ENCODE measurements around the gene GRM1. TPM values are rescaled to one million over a fixed set of nuclear protein-coding genes. Genes with fewer than 3 reads are reported as not detected.

GRM1 gene
- total RNA-seq, 2 experiments from 2014 or later, result not detected

DNA sequence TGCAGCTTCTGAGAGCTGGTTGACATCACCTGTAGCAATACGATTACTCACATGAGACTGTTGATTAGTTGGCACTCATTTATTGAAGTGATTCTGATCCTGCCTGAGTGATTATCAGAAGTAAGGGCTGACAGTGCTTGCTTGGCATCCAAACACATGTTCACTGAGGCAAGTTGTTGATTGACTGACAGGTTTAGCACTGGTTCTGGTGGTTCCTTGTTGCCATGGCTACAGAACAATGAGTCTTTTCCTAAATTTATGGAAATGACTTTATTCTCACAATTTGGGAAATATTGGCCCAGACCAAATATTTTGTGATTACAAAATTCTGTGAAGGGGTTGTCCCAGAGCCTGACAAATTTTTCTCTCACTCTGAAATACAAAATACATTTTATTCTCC, 368.8 kb downstream of the GRM1 start:
- Mint-ChIP-seq H3K36me3 (no peaks in the 10 kb centered on the region), H3K4me3 (no peak overlapping the region), H3K4me1 (ENCODE audit: low read depth) (no peaks in the 10 kb centered on the region), H3K9me3 (no peaks in the 10 kb centered on the region), H3K27me3 (no peaks in the 10 kb centered on the region), H3K27ac (no peak overlapping the region)
- POLR2A ChIA-PET, result no interaction called here
- no peak for DNase-seq
- intact Hi-C loops (cut with micrococcal nuclease), result no loop called here
- CTCF ChIA-PET, result no interaction called here

DNA sequence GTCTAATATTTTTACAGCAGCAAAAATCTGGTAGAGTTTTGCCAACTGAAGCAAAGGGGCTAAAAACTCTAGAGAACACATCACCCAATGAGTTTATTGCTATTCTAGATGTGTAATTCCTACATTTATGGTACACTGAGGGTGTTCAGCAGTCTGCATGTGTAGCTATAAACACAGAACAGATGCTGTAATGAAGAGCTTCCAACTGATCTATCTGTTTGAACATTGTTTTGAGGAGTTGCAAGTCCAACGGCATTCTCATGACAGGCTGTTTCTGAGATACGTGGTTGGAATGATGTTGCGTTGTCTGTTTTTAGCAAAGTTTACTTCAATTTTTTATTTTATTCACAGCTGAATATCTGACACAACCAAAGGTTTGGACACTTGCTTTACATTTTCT, 373.6 kb downstream of the GRM1 start:
- H3K36me3 Mint-ChIP-seq, result no peaks in the 10 kb centered on the region
- no peaks in the 10 kb centered on the region for H3K4me1 Mint-ChIP-seq (ENCODE audit: low read depth)
- DNase-seq, result no peak
- no peaks in the 10 kb centered on the region for H3K27me3 Mint-ChIP-seq
- intact Hi-C loops (cut with micrococcal nuclease), result no loop called here
- H3K4me3 Mint-ChIP-seq, result no peak overlapping the region
- ChIA-PET CTCF (no interaction called here), POLR2A (no interaction called here)
- H3K9me3 Mint-ChIP-seq, result peaks cover 2% of the 10 kb centered on the region
- H3K27ac Mint-ChIP-seq, result no peak overlapping the region

DNA sequence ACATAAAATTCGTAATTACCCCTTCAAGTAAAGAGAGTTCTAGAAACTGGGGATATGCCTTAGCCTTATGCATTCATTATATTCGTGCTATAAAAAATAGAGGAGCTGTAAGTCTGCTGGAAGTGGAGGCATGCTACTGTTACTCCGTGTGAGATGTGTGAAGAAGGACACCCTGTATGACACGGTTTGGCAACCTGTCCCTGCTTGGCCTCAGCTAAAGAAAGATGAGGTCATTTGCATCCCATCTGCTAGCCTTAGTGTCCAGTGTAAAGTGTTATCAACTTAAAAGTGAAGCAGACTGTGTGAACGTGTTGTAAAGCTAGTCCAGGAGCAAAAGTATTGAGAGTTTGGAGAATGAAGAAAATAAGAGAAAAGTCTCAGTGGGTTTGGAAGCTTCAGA, 379.7 kb downstream of the GRM1 start:
- H3K27me3 Mint-ChIP-seq, result no peaks in the 10 kb centered on the region
- H3K27ac Mint-ChIP-seq, result no peak overlapping the region
- POLR2A ChIA-PET, result no interaction called here
- no peak for DNase-seq
- CTCF ChIA-PET, result no interaction called here
- no peak overlapping the region for H3K4me3 Mint-ChIP-seq
- no peaks in the 10 kb centered on the region for H3K36me3 Mint-ChIP-seq
- H3K9me3 Mint-ChIP-seq, result peaks cover 2% of the 10 kb centered on the region
- intact Hi-C loops (cut with micrococcal nuclease), result no loop called here
- no peaks in the 10 kb centered on the region for H3K4me1 Mint-ChIP-seq (ENCODE audit: low read depth)

DNA sequence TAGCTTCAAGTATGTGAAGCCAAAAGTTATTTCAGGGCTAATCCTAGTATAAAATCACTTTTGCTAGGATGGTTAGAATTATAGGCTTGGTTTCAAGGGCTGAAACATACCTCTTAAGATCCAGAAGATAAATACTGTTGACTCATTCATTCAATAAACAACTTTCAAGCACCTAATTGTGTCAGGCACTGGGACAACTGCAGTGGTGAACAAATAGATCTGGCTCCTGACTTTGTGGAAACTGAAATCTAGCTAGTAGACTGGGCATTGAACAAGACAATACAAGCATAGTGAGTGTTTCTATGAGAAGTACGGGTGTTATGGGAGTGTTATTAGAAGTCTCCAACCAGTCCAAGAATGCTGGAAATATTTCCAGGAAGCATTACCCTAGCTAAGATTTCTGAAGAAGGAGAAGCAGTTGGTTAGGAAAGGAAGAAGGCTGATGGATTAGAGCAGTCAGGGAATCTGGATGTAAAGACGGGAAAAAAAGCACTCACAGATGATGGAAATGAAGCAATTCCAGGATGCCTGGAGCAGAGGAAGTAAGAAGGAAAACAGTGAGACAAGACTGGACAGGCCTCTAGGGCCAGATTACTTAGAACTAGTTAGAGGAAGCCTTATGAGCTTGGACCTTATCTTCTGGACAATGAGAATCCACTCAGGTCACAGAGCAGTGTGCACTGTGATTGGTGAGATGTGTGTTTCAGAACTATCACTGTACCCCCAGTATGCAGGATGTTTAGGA, 382.2 kb downstream of the GRM1 start:
- no peaks in the 10 kb centered on the region for H3K27me3 Mint-ChIP-seq
- no peaks in the 10 kb centered on the region for H3K36me3 Mint-ChIP-seq
- no peak overlapping the region for H3K4me3 Mint-ChIP-seq
- intact Hi-C loops (cut with micrococcal nuclease), result no loop called here
- H3K27ac Mint-ChIP-seq, result no peak overlapping the region
- no peaks in the 10 kb centered on the region for H3K4me1 Mint-ChIP-seq (ENCODE audit: low read depth)
- H3K9me3 Mint-ChIP-seq, result peaks cover 2% of the 10 kb centered on the region
- CTCF ChIA-PET, result no interaction called here
- POLR2A ChIA-PET, result no interaction called here
- no peak for DNase-seq

DNA sequence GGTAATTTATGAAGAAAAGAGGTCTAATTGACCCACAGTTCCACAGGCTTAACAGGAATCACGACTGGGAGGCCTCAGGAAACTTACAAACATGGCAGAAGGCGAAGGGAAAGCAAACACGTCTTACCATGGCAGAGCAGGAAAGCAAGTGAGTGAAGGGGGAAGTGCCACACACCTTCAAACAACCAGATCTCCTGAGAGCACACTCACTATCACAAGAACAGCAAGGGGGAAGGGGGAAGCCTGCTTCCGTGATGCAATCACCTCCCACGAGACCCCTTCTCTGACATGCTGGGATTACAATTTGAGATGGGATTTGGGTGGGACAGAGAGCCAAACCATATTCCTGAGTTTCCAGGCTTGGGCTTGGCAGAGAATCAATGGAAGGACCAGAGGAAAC, 390.7 kb downstream of the GRM1 start:
- no peak for DNase-seq
- Mint-ChIP-seq H3K4me3 (no peak overlapping the region), H3K9me3 (no peaks in the 10 kb centered on the region), H3K27ac (no peak overlapping the region), H3K27me3 (no peaks in the 10 kb centered on the region), H3K4me1 (ENCODE audit: low read depth) (no peaks in the 10 kb centered on the region), H3K36me3 (no peaks in the 10 kb centered on the region)
- CTCF ChIA-PET, result no interaction called here
- intact Hi-C loops (cut with micrococcal nuclease), result no loop called here
- POLR2A ChIA-PET, result no interaction called here

DNA sequence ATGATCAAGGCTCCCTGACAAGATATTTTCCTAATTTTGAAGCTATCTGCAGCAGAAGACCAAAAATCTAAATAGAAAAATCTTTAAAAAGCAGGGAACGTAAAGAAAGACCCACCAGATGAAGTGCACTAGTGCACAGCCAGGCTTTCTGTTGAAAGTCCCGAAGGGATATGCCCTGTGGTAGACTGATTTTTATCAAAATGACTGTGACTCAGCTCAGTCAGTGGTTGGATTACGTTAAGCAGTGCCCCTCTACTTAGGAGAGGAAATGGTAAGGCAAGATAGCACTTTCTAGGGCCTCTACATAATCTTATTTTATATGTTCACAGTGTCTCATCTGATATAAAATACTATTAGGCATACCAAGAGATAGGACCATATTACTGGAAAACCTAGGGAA, 391.4 kb downstream of the GRM1 start:
- no peak overlapping the region for H3K4me3 Mint-ChIP-seq
- no peaks in the 10 kb centered on the region for H3K36me3 Mint-ChIP-seq
- H3K4me1 Mint-ChIP-seq (ENCODE audit: low read depth), result no peaks in the 10 kb centered on the region
- no peaks in the 10 kb centered on the region for H3K9me3 Mint-ChIP-seq
- no peak for DNase-seq
- ChIA-PET POLR2A (no interaction called here), CTCF (no interaction called here)
- no peaks in the 10 kb centered on the region for H3K27me3 Mint-ChIP-seq
- intact Hi-C loops (cut with micrococcal nuclease), result no loop called here
- no peak overlapping the region for H3K27ac Mint-ChIP-seq

DNA sequence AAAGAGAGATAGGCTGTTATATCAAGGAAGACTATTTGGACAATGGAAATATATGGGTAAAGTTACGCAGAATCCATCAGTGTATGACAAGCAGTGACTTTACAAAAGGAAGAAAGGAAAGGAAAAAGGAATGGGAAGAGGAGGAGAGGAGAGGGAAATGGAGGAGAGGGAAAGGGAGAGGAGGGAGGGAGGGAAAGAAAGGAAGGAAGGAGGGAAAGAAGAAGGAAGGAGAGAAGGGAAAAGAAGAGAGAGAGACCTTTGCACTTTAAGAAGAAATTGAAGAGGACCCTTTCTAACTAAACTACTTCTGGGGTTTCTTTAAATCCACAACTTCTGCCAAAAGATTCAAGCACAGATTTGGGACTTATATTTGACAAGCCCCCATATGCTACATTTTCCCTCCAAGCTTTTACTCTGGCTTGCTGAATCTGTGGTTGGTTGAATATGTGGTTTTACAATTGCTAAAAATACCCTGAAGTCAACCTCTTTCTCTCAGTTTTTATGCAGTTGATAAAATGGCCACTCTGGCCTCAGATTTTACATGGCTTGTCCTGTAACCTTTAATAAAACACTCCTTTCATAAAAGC, 394.0 kb downstream of the GRM1 start:
- DNase-seq, result no peak
- POLR2A ChIA-PET, result no interaction called here
- intact Hi-C loops (cut with micrococcal nuclease), result no loop called here
- Mint-ChIP-seq H3K36me3 (no peaks in the 10 kb centered on the region), H3K27ac (no peak overlapping the region), H3K4me1 (ENCODE audit: low read depth) (no peaks in the 10 kb centered on the region), H3K4me3 (no peak overlapping the region), H3K27me3 (no peaks in the 10 kb centered on the region), H3K9me3 (no peaks in the 10 kb centered on the region)
- CTCF ChIA-PET, result no interaction called here

DNA sequence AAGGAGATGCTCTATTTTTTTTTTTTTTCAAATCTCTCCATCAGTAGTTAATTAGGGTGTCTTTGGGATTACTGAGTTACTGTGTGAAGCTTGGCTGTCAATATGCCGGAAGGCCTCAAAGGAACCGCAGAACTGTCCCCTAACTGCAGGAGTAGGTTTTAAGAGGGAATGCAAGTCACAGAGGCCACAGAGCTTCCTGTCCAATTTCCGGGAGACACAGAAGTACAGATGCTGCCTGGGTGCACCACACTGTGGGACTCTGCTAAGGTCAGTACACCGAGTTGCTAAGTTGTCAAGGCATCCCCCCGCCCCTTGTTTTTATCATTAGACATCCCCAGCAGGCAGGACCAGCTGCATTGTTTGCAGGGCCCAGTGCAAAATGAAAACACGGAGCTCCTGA, 394.6 kb downstream of the GRM1 start:
- intact Hi-C loops (cut with micrococcal nuclease), result no loop called here
- no peak overlapping the region for H3K4me3 Mint-ChIP-seq
- H3K4me1 Mint-ChIP-seq (ENCODE audit: low read depth), result no peaks in the 10 kb centered on the region
- no peak for DNase-seq
- H3K9me3 Mint-ChIP-seq, result no peaks in the 10 kb centered on the region
- no peaks in the 10 kb centered on the region for H3K27me3 Mint-ChIP-seq
- H3K27ac Mint-ChIP-seq, result no peak overlapping the region
- ChIA-PET CTCF (no interaction called here), POLR2A (no interaction called here)
- no peaks in the 10 kb centered on the region for H3K36me3 Mint-ChIP-seq

DNA sequence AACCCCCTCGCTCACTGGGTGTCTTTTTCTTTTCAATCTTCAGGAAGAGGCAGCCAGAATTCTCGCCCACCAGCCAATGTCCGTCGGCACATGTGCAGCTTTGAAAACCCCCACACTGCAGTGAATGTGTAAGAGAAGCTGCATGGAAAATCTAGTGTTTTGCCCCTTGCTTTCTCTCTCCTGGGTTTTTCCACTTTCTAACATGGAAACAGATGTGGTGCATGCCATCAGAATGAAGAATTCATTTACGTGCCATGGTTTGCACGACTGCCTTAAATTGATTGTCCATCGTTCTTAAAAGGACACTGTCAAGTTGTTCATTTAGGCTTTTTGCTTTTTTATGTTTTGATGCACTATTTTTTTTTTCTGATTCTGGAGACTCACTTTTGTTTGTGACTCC, 397.7 kb downstream of the GRM1 start:
- Mint-ChIP-seq H3K36me3 (no peaks in the 10 kb centered on the region), H3K4me3 (no peak overlapping the region), H3K27me3 (no peaks in the 10 kb centered on the region), H3K27ac (no peak overlapping the region), H3K4me1 (ENCODE audit: low read depth) (no peaks in the 10 kb centered on the region), H3K9me3 (no peaks in the 10 kb centered on the region)
- POLR2A ChIA-PET, result no interaction called here
- intact Hi-C loops (cut with micrococcal nuclease), result no loop called here
- CTCF ChIA-PET, result no interaction called here
- DNase-seq, result no peak

DNA sequence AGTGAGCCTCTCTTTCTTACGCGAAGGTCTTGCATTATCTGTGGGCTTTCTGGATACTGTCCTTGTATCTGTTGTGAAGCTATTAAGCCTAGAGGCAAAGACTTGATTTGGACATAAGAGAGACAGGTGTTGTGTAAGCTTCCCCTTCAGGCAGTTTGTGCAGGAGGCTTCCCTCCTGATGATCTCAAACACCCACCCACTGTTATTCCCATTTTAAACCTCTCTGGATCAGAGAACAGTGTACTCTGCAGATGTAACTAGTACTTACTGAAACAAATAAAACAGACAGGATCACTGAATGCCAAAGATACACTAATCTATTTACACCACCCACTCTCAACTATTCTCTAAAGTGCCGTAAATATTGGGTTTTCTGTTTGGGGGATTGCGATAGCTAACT, 401.0 kb downstream of the GRM1 start:
- no peaks in the 10 kb centered on the region for H3K9me3 Mint-ChIP-seq
- H3K27me3 Mint-ChIP-seq, result peaks cover 8% of the 10 kb centered on the region
- H3K36me3 Mint-ChIP-seq, result no peaks in the 10 kb centered on the region
- no peak overlapping the region for H3K4me3 Mint-ChIP-seq
- CTCF ChIA-PET, result no interaction called here
- POLR2A ChIA-PET, result no interaction called here
- H3K4me1 Mint-ChIP-seq (ENCODE audit: low read depth), result no peaks in the 10 kb centered on the region
- no peak for DNase-seq
- H3K27ac Mint-ChIP-seq, result no peak overlapping the region
- intact Hi-C loops (cut with micrococcal nuclease), result no loop called here

DNA sequence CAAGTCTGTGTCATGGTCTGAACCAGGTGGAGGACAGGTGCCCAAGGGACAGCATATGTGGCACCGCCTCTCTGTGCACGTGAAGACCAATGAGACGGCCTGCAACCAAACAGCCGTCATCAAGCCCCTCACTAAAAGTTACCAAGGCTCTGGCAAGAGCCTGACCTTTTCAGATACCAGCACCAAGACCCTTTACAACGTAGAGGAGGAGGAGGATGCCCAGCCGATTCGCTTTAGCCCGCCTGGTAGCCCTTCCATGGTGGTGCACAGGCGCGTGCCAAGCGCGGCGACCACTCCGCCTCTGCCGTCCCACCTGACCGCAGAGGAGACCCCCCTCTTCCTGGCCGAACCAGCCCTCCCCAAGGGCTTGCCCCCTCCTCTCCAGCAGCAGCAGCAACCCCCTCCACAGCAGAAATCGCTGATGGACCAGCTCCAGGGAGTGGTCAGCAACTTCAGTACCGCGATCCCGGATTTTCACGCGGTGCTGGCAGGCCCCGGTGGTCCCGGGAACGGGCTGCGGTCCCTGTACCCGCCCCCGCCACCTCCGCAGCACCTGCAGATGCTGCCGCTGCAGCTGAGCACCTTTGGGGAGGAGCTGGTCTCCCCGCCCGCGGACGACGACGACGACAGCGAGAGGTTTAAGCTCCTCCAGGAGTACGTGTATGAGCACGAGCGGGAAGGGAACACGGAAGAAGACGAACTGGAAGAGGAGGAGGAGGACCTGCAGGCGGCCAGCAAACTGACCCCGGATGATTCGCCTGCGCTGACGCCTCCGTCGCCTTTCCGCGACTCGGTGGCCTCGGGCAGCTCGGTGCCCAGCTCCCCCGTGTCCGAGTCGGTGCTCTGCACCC, 405.2 kb downstream of the GRM1 start:
- ChIA-PET POLR2A (no interaction called here), CTCF (no interaction called here)
- Mint-ChIP-seq H3K27me3 (peaks cover 13% of the 10 kb centered on the region), H3K27ac (no peak overlapping the region), H3K36me3 (no peaks in the 10 kb centered on the region), H3K4me3 (no peak overlapping the region), H3K9me3 (no peaks in the 10 kb centered on the region), H3K4me1 (ENCODE audit: low read depth) (no peaks in the 10 kb centered on the region)
- DNase-seq, result no peak
- intact Hi-C loops (cut with micrococcal nuclease), result no loop called here

DNA sequence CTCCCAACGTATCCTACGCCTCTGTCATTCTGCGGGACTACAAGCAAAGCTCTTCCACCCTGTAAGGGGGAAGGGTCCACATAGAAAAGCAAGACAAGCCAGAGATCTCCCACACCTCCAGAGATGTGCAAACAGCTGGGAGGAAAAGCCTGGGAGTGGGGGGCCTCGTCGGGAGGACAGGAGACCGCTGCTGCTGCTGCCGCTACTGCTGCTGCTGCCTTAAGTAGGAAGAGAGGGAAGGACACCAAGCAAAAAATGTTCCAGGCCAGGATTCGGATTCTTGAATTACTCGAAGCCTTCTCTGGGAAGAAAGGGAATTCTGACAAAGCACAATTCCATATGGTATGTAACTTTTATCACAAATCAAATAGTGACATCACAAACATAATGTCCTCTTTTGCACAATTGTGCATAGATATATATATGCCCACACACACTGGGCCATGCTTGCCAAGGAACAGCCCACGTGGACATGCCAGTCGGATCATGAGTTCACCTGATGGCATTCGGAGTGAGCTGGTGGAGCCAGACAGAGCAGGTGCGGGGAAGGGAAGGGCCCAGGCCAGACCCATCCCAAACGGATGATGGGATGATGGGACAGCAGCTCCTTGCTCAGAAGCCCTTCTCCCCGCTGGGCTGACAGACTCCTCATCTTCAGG, 406.0 kb downstream of the GRM1 start:
- no peak overlapping the region for H3K27ac Mint-ChIP-seq
- H3K36me3 Mint-ChIP-seq, result no peaks in the 10 kb centered on the region
- H3K4me3 Mint-ChIP-seq, result no peak overlapping the region
- ChIA-PET POLR2A (no interaction called here), CTCF (no interaction called here)
- intact Hi-C loops (cut with micrococcal nuclease), result no loop called here
- peaks cover 13% of the 10 kb centered on the region for H3K27me3 Mint-ChIP-seq
- no peak for DNase-seq
- H3K4me1 Mint-ChIP-seq (ENCODE audit: low read depth), result no peaks in the 10 kb centered on the region
- no peaks in the 10 kb centered on the region for H3K9me3 Mint-ChIP-seq
